Gastrocnemius medialis (tissue), 4 donors: ENCODE results near the gene ANKRD18B. TPM values are rescaled to one million over a fixed set of nuclear protein-coding genes. Genes with fewer than 3 reads are reported as not detected.
"Not testable (repeated sequence)": the region's sequence is repeated elsewhere in the genome, so short reads cannot be mapped to it uniquely, and the experiment has no call there.

Experiments
- ATAC-seq, 2 donors: fragments of 150-250 bp; one replicate each; pipeline ENCODE4 v1.9.1; 2016
- DNase-seq, 2 donors: peaks; one replicate each; pipeline ENCODE4 v3.0.0-alpha.2; 2019
- H3K27ac ChIP-seq, 4 donors: fragments of 200-600 bp; sonication (generic); 1 replicate in 1 of 4; 2 replicates in 3 of 4; pipeline ENCODE4 v1.5.1; 2016 to 2018; ENCODE audit warnings: mild to moderate bottlenecking in 2 of 4, moderate library complexity in 1 of 4
- H3K27me3 ChIP-seq, 3 donors: fragments of 200-600 bp; sonication (generic) in 2 of 3; 1 replicate in 1 of 3; 2 replicates in 2 of 3; pipeline versions ENCODE4 v1.5.1 to v1.6.0; 2016 to 2019; ENCODE audit warnings: mild to moderate bottlenecking in 1 of 3, moderate library complexity in 1 of 3
- H3K36me3 ChIP-seq, 2 donors: fragments of 200-600 bp; sonication (generic) in 1 of 2; one replicate each; pipeline ENCODE4 v1.5.1; 2017 to 2018
- H3K4me1 ChIP-seq, 2 donors: fragments of 200-600 bp; sonication (generic) in 1 of 2; one replicate each; pipeline ENCODE4 v1.5.1; 2016 to 2017; ENCODE audit warnings: mild to moderate bottlenecking in 2 of 2
- H3K4me3 ChIP-seq, 4 donors: fragments of 200-600 bp; sonication (generic) in 3 of 4; 1 replicate in 1 of 4; 2 replicates in 3 of 4; pipeline ENCODE4 v1.5.1; 2016 to 2019; ENCODE audit warnings: mild to moderate bottlenecking in 2 of 4
- H3K9me3 ChIP-seq, 3 donors: fragments of 200-600 bp; sonication (generic) in 2 of 3; 1 replicate in 1 of 3; 2 replicates in 2 of 3; pipeline ENCODE4 v1.5.1; 2016 to 2019
- POLR2A ChIP-seq, 2 donors: fragments of 450-650 bp; IDR thresholded peaks; one replicate each; pipeline ENCODE4 v1.6.1; 2017; ENCODE audit warnings: antibody characterized with exemption in 2 of 2, mild to moderate bottlenecking in 2 of 2, moderate library complexity in 2 of 2
- in situ Hi-C, 4 donors: fragments of 200-750 bp; cut with MboI; loops; one replicate each; pipeline versions ENCODE4 v1.15.0 to v1.8.0; 2017; ENCODE audit warnings: low sequenced_read_pairs in 4 of 4
- intact Hi-C: fragments of 100-400 bp; cut with DNase I; formaldehyde crosslinking; loops from one replicate; pipeline ENCODE4 v1.15.1; 2023; ENCODE audit warnings: low total_unique reads
- total RNA-seq, 4 donors: library from RNA; depleted of rRNA; stranded (reverse); fragments of >200 nt; gene quantifications; one replicate each; pipeline versions ENCODE4 v1.1.0 to v1.2.3, GENCODE V29; 2016
- TF ChIP-seq, protein P1 (sequence below), 5 experiments: fragments of 450-650 bp in 3 of 5; fragments of 200-600 bp in 2 of 5; sonication (generic) in 2 of 5; IDR thresholded peaks in 4 of 5; conservative IDR thresholded peaks in 1 of 5; 1 replicate in 4 of 5; 2 replicates in 1 of 5; pipeline ENCODE4 v1.5.1; 2016 to 2019; ENCODE audit warnings: antibody characterized with exemption in 5 of 5, mild to moderate bottlenecking in 3 of 5, moderate library complexity in 3 of 5

Gene ANKRD18B
- total RNA-seq, 4 donors from 2014 or later: 0.22 to 3.9 TPM; not detected in 2

DNA sequence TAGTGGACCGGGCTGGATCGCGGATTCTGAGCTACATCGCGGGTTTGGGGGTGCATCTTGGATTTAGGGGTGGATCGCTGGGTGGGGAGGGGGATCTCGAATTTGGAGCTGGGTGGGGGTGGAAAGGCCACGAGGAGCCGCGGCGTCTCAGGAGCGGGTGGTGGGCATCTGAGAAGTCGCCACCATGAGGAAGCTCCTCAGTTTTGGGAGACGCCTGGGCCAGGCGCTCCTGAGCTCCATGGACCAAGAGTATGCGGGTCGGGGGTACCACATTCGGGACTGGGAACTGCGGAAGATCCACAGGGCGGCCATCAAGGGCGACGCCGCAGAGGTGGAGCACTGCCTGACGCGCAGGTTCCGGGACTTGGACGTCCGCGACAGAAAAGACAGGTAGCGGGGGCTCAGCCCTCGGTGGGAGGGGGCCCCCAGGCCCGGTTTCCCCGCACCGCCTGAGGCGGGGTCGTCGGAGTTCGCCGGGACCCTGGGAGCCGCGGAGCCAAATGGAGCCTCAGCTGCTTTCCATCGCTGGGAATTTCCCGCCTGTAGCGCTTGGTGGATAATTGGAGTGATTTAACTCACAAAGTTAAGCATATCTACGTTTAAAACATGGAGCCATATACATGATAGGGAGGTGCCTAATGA, 376 bp downstream of the ANKRD18B start:
- peak overlapping the region; percentile 42 to 63 (median 52) for H3K4me3 ChIP-seq

DNA sequence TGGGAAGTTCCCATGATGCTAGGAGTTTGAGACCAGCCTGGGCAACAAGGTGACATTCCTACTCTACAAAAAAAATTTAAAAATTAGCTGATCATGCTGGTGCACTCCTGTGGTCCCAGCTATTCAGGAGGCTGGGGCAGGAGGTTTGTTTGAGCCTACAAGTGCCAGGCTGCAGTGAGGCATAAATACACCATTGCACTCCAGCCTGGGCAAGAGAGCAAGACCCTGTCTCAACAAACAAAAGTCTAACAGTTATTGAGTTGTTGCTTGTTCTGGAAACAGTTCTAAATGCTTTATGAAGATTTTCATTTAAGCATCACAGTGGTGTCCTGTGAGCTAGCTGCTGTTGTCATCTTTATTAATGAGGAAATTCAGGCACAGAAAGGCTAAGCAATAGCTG, 4.0 kb downstream of the ANKRD18B start:
- DNase-seq, in situ Hi-C loops, H3K36me3 ChIP-seq, intact Hi-C loops, H3K4me3 ChIP-seq, H3K27ac ChIP-seq, H3K4me1 ChIP-seq, ATAC-seq, H3K9me3 ChIP-seq: not testable (repeated sequence)
- peaks cover 0 to 33% (median 30%) of the 10 kb centered on the region in 3 donors for H3K27me3 ChIP-seq

More for the DNA sequence above, 376 bp downstream of the ANKRD18B start:
- no peak for TF ChIP-seq POLR2A (IDR thresholded peaks at IDR 0.05)
- TF ChIP-seq, protein P1, sequence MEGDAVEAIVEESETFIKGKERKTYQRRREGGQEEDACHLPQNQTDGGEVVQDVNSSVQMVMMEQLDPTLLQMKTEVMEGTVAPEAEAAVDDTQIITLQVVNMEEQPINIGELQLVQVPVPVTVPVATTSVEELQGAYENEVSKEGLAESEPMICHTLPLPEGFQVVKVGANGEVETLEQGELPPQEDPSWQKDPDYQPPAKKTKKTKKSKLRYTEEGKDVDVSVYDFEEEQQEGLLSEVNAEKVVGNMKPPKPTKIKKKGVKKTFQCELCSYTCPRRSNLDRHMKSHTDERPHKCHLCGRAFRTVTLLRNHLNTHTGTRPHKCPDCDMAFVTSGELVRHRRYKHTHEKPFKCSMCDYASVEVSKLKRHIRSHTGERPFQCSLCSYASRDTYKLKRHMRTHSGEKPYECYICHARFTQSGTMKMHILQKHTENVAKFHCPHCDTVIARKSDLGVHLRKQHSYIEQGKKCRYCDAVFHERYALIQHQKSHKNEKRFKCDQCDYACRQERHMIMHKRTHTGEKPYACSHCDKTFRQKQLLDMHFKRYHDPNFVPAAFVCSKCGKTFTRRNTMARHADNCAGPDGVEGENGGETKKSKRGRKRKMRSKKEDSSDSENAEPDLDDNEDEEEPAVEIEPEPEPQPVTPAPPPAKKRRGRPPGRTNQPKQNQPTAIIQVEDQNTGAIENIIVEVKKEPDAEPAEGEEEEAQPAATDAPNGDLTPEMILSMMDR (IDR thresholded peaks at IDR 0.05 in 4 of 5, conservative IDR thresholded peaks at IDR 0.05 in 1 of 5): no peak
- H3K36me3 ChIP-seq: no peaks in the 10 kb centered on the region
- peaks cover 0 to 9% of the 10 kb centered on the region in 2 donors for H3K4me1 ChIP-seq
- no peaks in the 10 kb centered on the region for H3K9me3 ChIP-seq
- DNase-seq (no peak), ATAC-seq (peak in 1 of 2 donors; percentile 21)
- H3K27ac ChIP-seq: peak overlapping the region in 1 of 4 donors; percentile 47
- peaks cover 0 to 47% (median 34%) of the 10 kb centered on the region in 3 donors for H3K27me3 ChIP-seq
- intact Hi-C loops (no loop called here), in situ Hi-C loops (no loop called here)

DNA sequence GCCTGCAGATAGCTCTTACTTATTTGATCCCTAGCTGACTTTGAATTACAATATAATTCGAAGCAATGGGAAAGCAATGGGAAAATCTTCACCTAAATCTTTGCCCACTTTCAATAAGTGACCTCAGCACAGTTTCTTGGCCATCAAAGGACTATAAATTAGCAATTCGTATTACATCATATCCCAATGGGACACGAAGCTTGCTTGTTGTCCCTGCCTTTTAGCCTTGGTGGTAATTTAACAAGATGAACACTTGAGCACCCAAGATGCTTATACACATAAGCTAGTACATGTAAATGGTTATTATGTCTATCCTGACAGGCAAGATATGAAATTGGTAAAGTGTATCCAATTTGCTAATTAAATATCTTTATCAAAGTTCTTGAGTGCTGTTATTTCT, 9.9 kb downstream of the ANKRD18B start:
- H3K9me3 ChIP-seq, intact Hi-C loops, H3K27ac ChIP-seq, H3K36me3 ChIP-seq, H3K4me1 ChIP-seq, H3K27me3 ChIP-seq, DNase-seq, ATAC-seq, H3K4me3 ChIP-seq, in situ Hi-C loops: not testable (repeated sequence)

DNA sequence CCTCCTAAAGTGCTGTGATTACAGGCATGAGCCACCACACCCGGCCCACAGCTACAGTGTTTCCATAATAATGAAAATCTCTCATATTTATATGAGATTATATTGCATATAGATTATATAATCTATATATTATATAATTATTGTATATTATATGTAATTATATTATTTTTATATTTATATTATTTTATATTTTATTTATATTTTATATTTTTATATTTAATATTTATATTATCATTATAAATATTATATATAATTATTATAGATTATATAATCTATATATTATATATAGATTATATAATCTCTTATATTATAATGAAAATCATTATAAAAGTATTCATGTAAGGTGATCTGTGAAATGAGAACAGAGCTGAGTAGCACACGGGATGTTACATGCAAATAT, 11.5 kb downstream of the ANKRD18B start:
- no peak overlapping the region for H3K4me3 ChIP-seq
- DNase-seq: no peak
- ATAC-seq: no peak
- intact Hi-C loops: no loop called here
- no peaks in the 10 kb centered on the region for H3K4me1 ChIP-seq
- no peaks in the 10 kb centered on the region for H3K36me3 ChIP-seq
- TF ChIP-seq POLR2A (IDR thresholded peaks at IDR 0.05): no peak
- TF ChIP-seq, protein P1 (IDR thresholded peaks at IDR 0.05 in 4 of 5, conservative IDR thresholded peaks at IDR 0.05 in 1 of 5): no peak
- in situ Hi-C loops: no loop called here
- H3K27ac ChIP-seq: no peak overlapping the region
- no peaks in the 10 kb centered on the region for H3K9me3 ChIP-seq
- no peaks in the 10 kb centered on the region for H3K27me3 ChIP-seq

DNA sequence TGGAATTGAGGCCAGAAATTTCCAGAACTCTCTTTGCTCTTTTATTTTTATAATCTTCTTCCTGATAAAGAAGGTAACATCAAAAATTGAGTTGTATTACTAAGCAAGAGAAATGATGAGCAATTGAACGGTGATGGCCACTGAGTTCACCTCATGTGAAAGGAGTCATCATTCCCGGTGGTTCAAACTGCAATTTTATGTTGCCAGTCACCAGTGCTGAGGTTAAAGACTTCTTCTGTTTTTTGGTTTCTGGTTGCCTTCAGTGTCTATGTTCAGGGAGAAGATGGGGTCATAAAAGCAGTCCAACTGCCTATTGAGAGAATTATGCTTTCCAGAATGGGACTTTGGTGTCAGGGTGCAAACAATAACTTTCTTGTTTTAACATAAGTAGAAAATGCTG, 19.4 kb downstream of the ANKRD18B start:
- H3K27ac ChIP-seq, in situ Hi-C loops, H3K36me3 ChIP-seq, intact Hi-C loops, DNase-seq, H3K27me3 ChIP-seq, H3K4me3 ChIP-seq, H3K4me1 ChIP-seq, H3K9me3 ChIP-seq, ATAC-seq: not testable (repeated sequence)

DNA sequence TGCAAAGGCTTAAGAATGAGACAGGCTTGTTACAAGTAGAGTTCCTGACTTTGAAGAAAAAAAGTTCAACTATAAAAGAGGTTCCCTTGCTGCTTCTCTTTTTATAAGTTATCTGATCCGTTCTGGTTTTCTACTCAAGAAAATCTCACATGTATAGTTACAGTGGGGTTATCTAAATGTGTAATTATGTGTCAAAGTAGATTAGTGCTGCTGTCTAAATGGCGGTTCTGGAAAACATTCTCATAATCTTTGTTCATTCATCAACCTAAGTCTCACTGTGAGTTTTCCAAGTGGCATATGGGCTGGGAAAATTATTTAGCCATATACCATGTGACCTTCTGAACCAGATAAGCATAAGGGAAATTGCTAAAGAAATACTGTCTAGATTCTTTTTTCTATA, 21.7 kb downstream of the ANKRD18B start:
- H3K9me3 ChIP-seq, H3K4me1 ChIP-seq, H3K4me3 ChIP-seq, DNase-seq, H3K27me3 ChIP-seq, ATAC-seq, in situ Hi-C loops, H3K36me3 ChIP-seq, intact Hi-C loops, H3K27ac ChIP-seq: not testable (repeated sequence)

DNA sequence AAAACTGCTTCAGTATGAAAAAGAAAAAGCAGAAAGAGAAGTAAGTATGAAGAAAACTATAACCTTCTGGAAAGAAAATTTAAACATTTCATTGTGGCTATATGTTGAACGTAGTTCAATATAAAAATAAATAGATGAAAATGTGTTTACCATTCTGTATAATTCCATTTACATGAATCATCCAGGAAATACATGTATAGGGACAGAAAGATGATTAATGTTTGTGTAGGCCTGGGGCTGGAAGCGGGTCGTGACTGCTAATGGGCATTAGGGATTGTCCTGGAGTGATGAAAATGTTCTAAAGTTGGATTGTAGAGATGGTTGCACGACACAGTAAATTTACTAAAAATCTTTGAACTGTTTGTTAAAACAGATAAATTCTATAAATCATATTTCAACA, 24.8 kb downstream of the ANKRD18B start:
- intact Hi-C loops, ATAC-seq, H3K4me3 ChIP-seq, H3K4me1 ChIP-seq, H3K27me3 ChIP-seq, DNase-seq, H3K27ac ChIP-seq, H3K9me3 ChIP-seq, H3K36me3 ChIP-seq, in situ Hi-C loops: not testable (repeated sequence)

DNA sequence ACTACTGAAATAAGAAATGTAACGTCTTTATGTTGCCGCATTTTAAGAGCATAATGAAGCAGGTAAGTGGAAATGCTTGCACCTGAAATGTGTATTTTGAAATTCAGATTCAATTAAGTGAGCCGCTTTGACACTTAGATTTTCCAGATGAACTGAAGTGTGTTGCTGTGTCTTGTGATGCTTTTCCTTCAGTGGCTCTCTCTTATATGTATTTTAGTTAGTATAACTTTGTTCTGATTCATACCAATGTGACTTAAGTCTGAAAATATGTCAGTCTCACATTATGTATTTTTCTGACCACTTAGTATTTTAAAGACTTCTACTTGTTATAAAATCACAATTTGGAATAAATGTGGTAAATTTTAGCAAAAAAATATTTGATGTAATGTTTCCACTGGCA, 25.4 kb downstream of the ANKRD18B start:
- intact Hi-C loops, DNase-seq, H3K9me3 ChIP-seq, H3K36me3 ChIP-seq, ATAC-seq, H3K4me1 ChIP-seq, H3K27me3 ChIP-seq, H3K27ac ChIP-seq, H3K4me3 ChIP-seq, in situ Hi-C loops: not testable (repeated sequence)

DNA sequence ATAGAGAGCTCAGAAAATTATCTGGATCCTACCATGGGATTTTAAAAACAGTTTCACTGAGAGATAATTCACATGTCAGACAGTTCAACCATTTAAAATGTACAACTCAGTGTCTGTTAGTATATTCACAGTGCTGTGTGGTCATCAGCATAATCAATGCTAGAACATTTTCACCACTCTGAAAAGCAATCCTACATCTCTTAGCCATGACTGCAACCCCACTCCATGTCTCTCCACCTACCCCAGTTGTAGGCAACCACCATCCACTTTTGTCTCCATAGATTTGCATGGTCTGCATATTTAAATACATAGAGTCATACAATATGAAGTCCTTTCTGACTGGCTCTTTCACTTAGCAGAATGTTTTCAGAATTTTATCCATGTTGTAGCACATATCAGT, 27.1 kb downstream of the ANKRD18B start:
- in situ Hi-C loops, H3K27me3 ChIP-seq, ATAC-seq, H3K9me3 ChIP-seq, DNase-seq, intact Hi-C loops, H3K4me3 ChIP-seq, H3K36me3 ChIP-seq, H3K4me1 ChIP-seq, H3K27ac ChIP-seq: not testable (repeated sequence)

DNA sequence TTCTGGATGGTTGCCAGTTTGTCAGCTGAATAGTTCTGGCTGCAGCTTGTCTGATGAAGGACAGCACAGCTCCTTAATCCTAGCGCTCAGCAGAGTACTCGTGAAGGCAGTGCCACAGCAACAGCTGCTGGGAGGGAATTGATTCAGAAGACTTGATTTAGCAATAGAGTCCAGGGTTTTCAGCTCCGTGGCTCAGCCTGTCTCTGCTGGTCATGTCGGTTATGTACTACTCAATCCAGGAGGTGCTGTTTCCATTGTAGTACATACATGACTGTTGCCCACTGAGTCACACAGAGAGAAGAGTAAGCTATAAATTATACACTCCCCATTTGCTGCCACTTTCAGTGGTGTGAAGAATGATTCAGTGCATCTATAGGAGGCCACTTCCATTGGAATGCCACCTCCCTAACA, 28.3 kb downstream of the ANKRD18B start:
- DNase-seq (peak in 1 of 2 donors; percentile 52), ATAC-seq (peak; percentile 74 to 98)
- H3K4me3 ChIP-seq, H3K4me1 ChIP-seq, intact Hi-C loops, H3K27ac ChIP-seq, H3K27me3 ChIP-seq, H3K36me3 ChIP-seq, H3K9me3 ChIP-seq, in situ Hi-C loops: not testable (repeated sequence)
